ENCODE measurements around the gene OR4D6.
"Not testable (repeated sequence)": the region's sequence is repeated elsewhere in the genome, so short reads cannot be mapped to it uniquely, and the experiment has no call there.

The OR4D6 gene

DNA sequence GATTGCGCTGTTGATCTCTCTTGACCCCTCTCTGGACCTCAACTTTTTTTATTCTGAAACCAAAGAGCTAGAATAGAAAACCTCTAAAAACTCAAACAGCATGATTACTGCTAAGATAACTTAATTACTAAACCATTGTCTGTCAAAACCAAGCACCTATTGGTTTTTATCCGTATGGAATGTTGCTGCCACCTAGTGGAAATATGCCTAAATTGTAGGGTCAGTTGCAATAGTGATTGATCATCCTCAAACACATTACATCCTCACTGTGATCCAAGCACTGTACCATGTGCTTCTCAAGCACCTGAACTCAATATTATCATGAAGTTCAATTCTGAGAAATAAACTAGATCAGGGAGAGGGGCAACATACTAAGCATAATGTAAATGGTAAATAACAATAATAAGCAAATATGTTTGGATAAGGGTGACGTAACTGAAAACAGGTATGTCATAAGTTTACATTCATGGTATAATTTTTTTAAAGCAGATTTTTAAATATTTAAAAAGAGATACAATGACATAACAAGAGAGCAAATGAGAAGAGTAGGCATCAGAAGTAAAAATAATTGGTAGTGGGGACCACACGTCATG, 26.7 kb upstream of the OR4D6 start:
- Histone ChIP-seq H3K27ac (ENCODE audit: low read depth, low read length) (no peak overlapping the region), H3K9me3 (ENCODE audit: control insufficient read depth in 1 of 2, low read length in 2 of 2) (no peaks in the 10 kb centered on the region), H3K4me3 (ENCODE audit: low read depth in 1 of 2, low read length in 2 of 2) (no peak overlapping the region), H3K36me3 (ENCODE audit: control insufficient read depth in 1 of 2, insufficient read depth in 2 of 2, low read length in 2 of 2) (no peaks in the 10 kb centered on the region), H3K27me3 (ENCODE audit: control insufficient read depth in 1 of 2, insufficient read depth in 2 of 2, low read length in 2 of 2) (no peaks in the 10 kb centered on the region), H3K9ac (ENCODE audit: low read depth in 1 of 2, low read length in 2 of 2) (no peak overlapping the region), H3K4me1 (ENCODE audit: control insufficient read depth in 1 of 2, insufficient read depth in 2 of 2, low read length in 2 of 2) (no peaks in the 10 kb centered on the region)

DNA sequence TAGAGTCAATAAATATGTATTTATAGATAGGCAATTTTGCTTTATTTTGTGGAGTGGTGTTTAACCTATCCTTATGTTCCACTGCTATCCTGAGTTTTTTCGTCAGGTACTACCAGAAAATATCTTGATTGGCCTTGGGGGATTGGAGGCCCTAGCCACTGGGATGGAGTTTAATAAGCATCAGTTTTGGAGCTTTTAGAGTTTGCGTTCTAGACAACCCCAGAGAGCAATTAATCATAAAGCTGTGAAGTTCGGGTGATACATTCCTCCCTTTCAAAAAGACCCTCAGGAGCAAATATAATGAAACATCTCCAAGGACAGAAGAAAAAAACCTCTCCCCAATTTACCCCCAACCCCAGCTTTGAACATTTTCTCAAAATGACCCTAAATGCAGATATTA, 20.6 kb upstream of the OR4D6 start, which contains the start of gene OR5A1:
Gene OR5A1 (plus strand): TSS at position 301 of the 400 bp plus-strand sequence. CDS start 6,700 bp downstream, outside the sequence.
- Histone ChIP-seq H3K4me1 (ENCODE audit: control insufficient read depth in 1 of 2, insufficient read depth in 2 of 2, low read length in 2 of 2) (no peaks in the 10 kb centered on the region), H3K9ac (ENCODE audit: low read depth in 1 of 2, low read length in 2 of 2) (no peak within 1 kb of the TSS), H3K9me3 (ENCODE audit: control insufficient read depth in 1 of 2, low read length in 2 of 2) (no peaks in the 10 kb centered on the region), H3K27me3 (ENCODE audit: control insufficient read depth in 1 of 2, insufficient read depth in 2 of 2, low read length in 2 of 2) (no peaks in the 10 kb centered on the region), H3K36me3 (ENCODE audit: control insufficient read depth in 1 of 2, insufficient read depth in 2 of 2, low read length in 2 of 2) (no peaks in the 10 kb centered on the region), H3K4me3 (ENCODE audit: low read depth in 1 of 2, low read length in 2 of 2) (no peak within 1 kb of the TSS), H3K27ac (ENCODE audit: low read depth, low read length) (no peak within 1 kb of the TSS)

DNA sequence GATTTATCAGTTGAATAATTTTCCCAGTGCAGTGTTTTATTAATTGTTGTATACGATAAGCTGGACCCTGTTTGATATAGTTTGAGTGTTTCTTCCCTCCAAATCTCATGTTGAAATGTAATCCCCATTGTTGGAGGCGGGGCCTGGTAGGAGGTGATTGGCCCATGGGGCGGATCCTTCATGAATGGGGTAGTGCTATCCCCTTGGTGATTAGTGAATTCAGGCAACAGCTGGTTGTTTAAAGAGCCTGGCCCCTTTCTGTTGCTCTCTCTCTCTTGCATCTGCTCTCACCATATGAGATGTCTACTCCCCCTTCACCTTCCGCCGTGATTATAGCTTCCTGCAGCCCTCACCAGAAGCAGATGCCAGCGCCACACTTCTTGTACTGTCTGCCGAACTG, 19.0 kb upstream of the OR4D6 start:
- no peaks in the 10 kb centered on the region for H3K4me1 ChIP-seq (ENCODE audit: control insufficient read depth in 1 of 2, insufficient read depth in 2 of 2, low read length in 2 of 2)
- no peak overlapping the region for H3K27ac ChIP-seq (ENCODE audit: low read depth, low read length)
- H3K27me3 ChIP-seq (ENCODE audit: control insufficient read depth in 1 of 2, insufficient read depth in 2 of 2, low read length in 2 of 2): no peaks in the 10 kb centered on the region
- no peak overlapping the region for H3K4me3 ChIP-seq (ENCODE audit: low read depth in 1 of 2, low read length in 2 of 2)
- no peak overlapping the region for H3K9ac ChIP-seq (ENCODE audit: low read depth in 1 of 2, low read length in 2 of 2)
- H3K36me3 ChIP-seq (ENCODE audit: control insufficient read depth in 1 of 2, insufficient read depth in 2 of 2, low read length in 2 of 2): no peaks in the 10 kb centered on the region
- no peaks in the 10 kb centered on the region for H3K9me3 ChIP-seq (ENCODE audit: control insufficient read depth in 1 of 2, low read length in 2 of 2)

DNA sequence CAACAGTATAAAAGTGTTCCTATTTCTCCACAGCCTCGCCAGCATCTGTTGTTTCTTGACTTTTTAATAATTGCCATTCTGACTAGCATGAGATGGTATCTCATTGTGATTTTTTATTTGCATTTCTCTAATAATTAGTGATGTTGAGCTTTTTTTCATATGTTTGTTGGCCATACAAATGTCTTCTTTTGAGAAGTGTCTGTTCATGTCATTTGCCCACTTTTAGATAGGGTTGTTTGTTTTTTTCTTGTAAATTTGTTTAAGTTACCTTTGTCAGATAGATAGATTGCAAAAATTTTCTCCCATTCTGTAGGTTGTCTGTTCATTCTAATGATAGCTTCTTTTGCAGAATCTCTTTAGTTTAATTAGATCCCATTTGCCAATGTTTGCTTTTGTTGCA, 11.1 kb upstream of the OR4D6 start:
- not testable (repeated sequence) for H3K9ac ChIP-seq (ENCODE audit: low read depth in 1 of 2, low read length in 2 of 2); H3K27me3 ChIP-seq (ENCODE audit: control insufficient read depth in 1 of 2, insufficient read depth in 2 of 2, low read length in 2 of 2); H3K27ac ChIP-seq (ENCODE audit: low read depth, low read length); H3K4me3 ChIP-seq (ENCODE audit: low read depth in 1 of 2, low read length in 2 of 2); H3K36me3 ChIP-seq (ENCODE audit: control insufficient read depth in 1 of 2, insufficient read depth in 2 of 2, low read length in 2 of 2); H3K4me1 ChIP-seq (ENCODE audit: control insufficient read depth in 1 of 2, insufficient read depth in 2 of 2, low read length in 2 of 2); H3K9me3 ChIP-seq (ENCODE audit: control insufficient read depth in 1 of 2, low read length in 2 of 2)

DNA sequence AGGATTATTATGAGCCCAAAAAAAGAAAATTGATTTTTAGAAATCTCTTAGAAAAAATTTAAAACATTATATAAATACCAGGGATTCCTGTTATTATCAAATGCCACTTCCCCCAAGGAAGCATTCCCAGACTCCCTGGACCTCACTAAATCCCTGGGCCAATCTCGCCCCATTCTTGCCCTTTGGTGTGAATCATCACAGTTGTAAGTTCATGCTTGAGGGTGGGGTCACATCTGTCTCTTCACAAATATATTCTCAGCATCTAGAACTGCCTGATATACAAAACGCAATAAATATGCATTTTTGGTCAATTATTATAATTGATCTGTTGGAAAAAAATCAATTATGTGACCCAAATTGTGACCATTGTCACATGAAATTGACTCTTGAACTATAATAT, 8.3 kb upstream of the OR4D6 start:
- Histone ChIP-seq H3K27ac (ENCODE audit: low read depth, low read length) (no peak overlapping the region), H3K27me3 (ENCODE audit: control insufficient read depth in 1 of 2, insufficient read depth in 2 of 2, low read length in 2 of 2) (no peaks in the 10 kb centered on the region), H3K9me3 (ENCODE audit: control insufficient read depth in 1 of 2, low read length in 2 of 2) (no peaks in the 10 kb centered on the region), H3K9ac (ENCODE audit: low read depth in 1 of 2, low read length in 2 of 2) (no peak overlapping the region), H3K4me1 (ENCODE audit: control insufficient read depth in 1 of 2, insufficient read depth in 2 of 2, low read length in 2 of 2) (no peaks in the 10 kb centered on the region), H3K4me3 (ENCODE audit: low read depth in 1 of 2, low read length in 2 of 2) (no peak overlapping the region), H3K36me3 (ENCODE audit: control insufficient read depth in 1 of 2, insufficient read depth in 2 of 2, low read length in 2 of 2) (no peaks in the 10 kb centered on the region)

DNA sequence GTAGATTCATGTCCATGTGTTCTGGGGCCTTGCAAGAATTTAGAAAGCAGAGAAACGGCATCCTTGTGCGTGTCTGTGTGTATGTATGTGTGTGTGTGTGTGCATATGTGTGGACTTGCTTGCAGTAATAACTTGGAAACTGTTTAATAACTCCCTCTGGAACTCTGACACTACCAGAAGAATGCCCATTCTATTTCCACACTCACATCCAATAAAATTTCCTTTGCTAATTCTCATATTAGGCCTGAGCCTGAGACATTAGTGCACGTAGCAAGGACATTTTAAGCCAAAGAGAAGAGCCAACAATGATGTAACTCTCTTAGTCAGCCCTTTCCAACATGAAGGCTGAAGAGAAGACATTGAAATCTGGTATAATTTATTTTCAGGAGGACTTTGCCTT, 3.2 kb downstream of the OR4D6 start:
- Histone ChIP-seq H3K4me3 (ENCODE audit: low read depth in 1 of 2, low read length in 2 of 2) (no peak overlapping the region), H3K9me3 (ENCODE audit: control insufficient read depth in 1 of 2, low read length in 2 of 2) (no peaks in the 10 kb centered on the region), H3K4me1 (ENCODE audit: control insufficient read depth in 1 of 2, insufficient read depth in 2 of 2, low read length in 2 of 2) (no peaks in the 10 kb centered on the region), H3K9ac (ENCODE audit: low read depth in 1 of 2, low read length in 2 of 2) (no peak overlapping the region), H3K27me3 (ENCODE audit: control insufficient read depth in 1 of 2, insufficient read depth in 2 of 2, low read length in 2 of 2) (no peaks in the 10 kb centered on the region), H3K36me3 (ENCODE audit: control insufficient read depth in 1 of 2, insufficient read depth in 2 of 2, low read length in 2 of 2) (no peaks in the 10 kb centered on the region), H3K27ac (ENCODE audit: low read depth, low read length) (no peak overlapping the region)

DNA sequence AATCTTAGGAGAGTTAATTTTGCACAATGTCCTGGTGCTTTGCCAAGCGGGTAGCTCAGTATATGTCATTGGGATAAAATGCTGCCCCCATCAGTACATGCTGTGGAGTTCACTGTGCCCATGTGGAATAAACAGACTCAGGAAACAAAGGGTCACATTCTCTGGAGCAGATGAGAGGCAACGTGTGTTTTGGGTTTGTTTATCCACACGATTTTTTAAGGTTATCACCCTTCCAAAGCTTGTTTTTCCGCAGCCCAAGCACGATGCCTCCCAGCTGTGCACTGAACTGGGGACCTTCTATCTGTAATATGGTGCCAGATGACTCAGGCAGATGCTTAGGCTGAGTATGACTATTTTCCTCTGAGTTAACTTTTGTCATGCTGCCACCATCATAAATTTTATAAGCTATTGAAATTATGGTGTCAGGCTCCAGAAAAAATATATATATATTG, 6.5 kb downstream of the OR4D6 start:
- no peaks in the 10 kb centered on the region for H3K9me3 ChIP-seq (ENCODE audit: control insufficient read depth in 1 of 2, low read length in 2 of 2)
- no peaks in the 10 kb centered on the region for H3K27me3 ChIP-seq (ENCODE audit: control insufficient read depth in 1 of 2, insufficient read depth in 2 of 2, low read length in 2 of 2)
- H3K9ac ChIP-seq (ENCODE audit: low read depth in 1 of 2, low read length in 2 of 2): no peak overlapping the region
- H3K27ac ChIP-seq (ENCODE audit: low read depth, low read length): no peak overlapping the region
- no peaks in the 10 kb centered on the region for H3K36me3 ChIP-seq (ENCODE audit: control insufficient read depth in 1 of 2, insufficient read depth in 2 of 2, low read length in 2 of 2)
- no peak overlapping the region for H3K4me3 ChIP-seq (ENCODE audit: low read depth in 1 of 2, low read length in 2 of 2)
- no peaks in the 10 kb centered on the region for H3K4me1 ChIP-seq (ENCODE audit: control insufficient read depth in 1 of 2, insufficient read depth in 2 of 2, low read length in 2 of 2)

DNA sequence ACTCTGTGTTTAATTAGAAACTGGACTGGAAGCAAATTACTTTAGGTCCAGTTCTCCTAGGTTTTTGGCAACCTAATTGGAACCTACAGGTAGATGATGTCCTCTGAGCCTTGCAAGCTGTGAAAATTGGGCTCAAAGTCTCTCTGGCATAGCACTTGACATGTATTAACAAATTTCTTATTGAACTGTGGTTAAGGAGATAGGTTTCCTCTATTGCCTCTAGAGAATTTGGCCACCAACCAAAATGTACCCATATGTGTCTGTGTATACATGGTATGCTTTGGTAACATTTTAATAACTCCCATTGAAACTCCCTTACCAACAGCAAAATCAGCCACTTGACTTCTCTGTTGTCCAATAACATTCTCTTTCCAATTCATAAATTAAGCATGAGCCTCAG, 16.3 kb downstream of the OR4D6 start, which contains the start of gene OR4D10:
Gene OR4D10 (plus strand): TSS at position 301 of the 400 bp plus-strand sequence. CDS start 4,115 bp downstream, outside the sequence.
- Histone ChIP-seq H3K27ac (ENCODE audit: low read depth, low read length) (no peak within 1 kb of the TSS), H3K4me3 (ENCODE audit: low read depth in 1 of 2, low read length in 2 of 2) (no peak within 1 kb of the TSS), H3K36me3 (ENCODE audit: control insufficient read depth in 1 of 2, insufficient read depth in 2 of 2, low read length in 2 of 2) (no peaks in the 10 kb centered on the region), H3K27me3 (ENCODE audit: control insufficient read depth in 1 of 2, insufficient read depth in 2 of 2, low read length in 2 of 2) (no peaks in the 10 kb centered on the region), H3K9me3 (ENCODE audit: control insufficient read depth in 1 of 2, low read length in 2 of 2) (no peaks in the 10 kb centered on the region), H3K9ac (ENCODE audit: low read depth in 1 of 2, low read length in 2 of 2) (no peak within 1 kb of the TSS), H3K4me1 (ENCODE audit: control insufficient read depth in 1 of 2, insufficient read depth in 2 of 2, low read length in 2 of 2) (no peaks in the 10 kb centered on the region)

DNA sequence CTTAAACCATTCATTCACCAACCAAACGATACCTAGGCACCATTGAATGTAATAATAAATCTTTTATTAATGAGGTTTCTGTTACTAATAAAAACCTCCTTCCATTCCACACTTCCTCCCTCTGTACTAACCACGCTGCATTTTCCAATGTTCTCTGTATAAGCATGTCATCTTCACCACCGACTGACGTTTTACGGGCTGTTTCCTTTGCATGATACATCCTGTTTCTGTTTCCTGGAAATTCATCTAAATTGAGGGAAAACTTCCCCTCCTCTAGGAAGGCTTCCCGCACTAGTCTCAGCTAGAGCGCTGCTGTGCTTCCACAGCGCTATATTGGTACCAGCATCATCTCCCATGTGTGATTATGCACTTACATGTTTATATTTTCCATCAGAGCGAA, 18.4 kb downstream of the OR4D6 start:
- H3K9ac ChIP-seq (ENCODE audit: low read depth in 1 of 2, low read length in 2 of 2): no peak overlapping the region
- H3K27me3 ChIP-seq (ENCODE audit: control insufficient read depth in 1 of 2, insufficient read depth in 2 of 2, low read length in 2 of 2): no peaks in the 10 kb centered on the region
- no peaks in the 10 kb centered on the region for H3K4me1 ChIP-seq (ENCODE audit: control insufficient read depth in 1 of 2, insufficient read depth in 2 of 2, low read length in 2 of 2)
- H3K9me3 ChIP-seq (ENCODE audit: control insufficient read depth in 1 of 2, low read length in 2 of 2): no peaks in the 10 kb centered on the region
- H3K4me3 ChIP-seq (ENCODE audit: low read depth in 1 of 2, low read length in 2 of 2): no peak overlapping the region
- H3K27ac ChIP-seq (ENCODE audit: low read depth, low read length): no peak overlapping the region
- H3K36me3 ChIP-seq (ENCODE audit: control insufficient read depth in 1 of 2, insufficient read depth in 2 of 2, low read length in 2 of 2): no peaks in the 10 kb centered on the region

DNA sequence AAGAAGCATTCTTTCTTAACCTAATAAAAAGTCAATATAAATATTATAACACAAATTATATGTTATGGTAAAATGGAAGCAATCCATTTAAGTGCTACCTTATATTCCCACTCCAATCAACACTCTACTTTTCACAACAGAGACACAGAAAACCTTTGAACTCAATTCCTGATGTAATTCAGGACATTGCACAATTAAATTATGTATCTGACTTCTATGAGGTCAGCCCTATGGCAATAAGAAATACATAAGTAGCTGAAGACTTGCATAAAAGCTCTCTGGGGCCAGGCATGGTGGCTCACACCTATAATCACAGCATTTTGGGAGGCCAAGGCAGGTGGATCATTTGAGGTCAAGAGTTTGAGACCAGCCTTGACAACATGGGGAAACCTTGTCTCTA, 23.1 kb downstream of the OR4D6 start:
- Histone ChIP-seq H3K4me1 (ENCODE audit: control insufficient read depth in 1 of 2, insufficient read depth in 2 of 2, low read length in 2 of 2) (no peaks in the 10 kb centered on the region), H3K27ac (ENCODE audit: low read depth, low read length) (no peak overlapping the region), H3K27me3 (ENCODE audit: control insufficient read depth in 1 of 2, insufficient read depth in 2 of 2, low read length in 2 of 2) (no peaks in the 10 kb centered on the region), H3K36me3 (ENCODE audit: control insufficient read depth in 1 of 2, insufficient read depth in 2 of 2, low read length in 2 of 2) (no peaks in the 10 kb centered on the region), H3K9me3 (ENCODE audit: control insufficient read depth in 1 of 2, low read length in 2 of 2) (no peaks in the 10 kb centered on the region), H3K4me3 (ENCODE audit: low read depth in 1 of 2, low read length in 2 of 2) (no peak overlapping the region), H3K9ac (ENCODE audit: low read depth in 1 of 2, low read length in 2 of 2) (no peak overlapping the region)

DNA sequence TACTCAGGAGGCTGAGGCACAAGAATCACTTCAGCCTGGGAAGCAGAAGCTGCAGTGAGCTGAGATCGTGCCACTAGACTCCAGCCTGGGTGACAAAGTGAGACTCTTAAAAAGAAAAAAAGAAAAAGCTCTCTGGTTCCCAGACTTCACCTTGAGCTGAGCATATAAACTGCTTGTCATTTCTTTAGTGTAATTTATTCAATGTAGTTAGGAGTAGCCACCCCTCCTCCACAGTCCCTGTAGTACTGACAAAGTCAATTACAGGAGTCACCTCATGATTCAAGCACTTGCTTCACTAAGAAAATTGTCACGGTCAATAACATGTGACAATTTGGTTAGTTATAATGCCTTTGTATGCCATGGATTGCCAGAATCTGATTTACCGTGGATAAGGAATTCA, 23.6 kb downstream of the OR4D6 start:
- H3K9me3 ChIP-seq (ENCODE audit: control insufficient read depth in 1 of 2, low read length in 2 of 2): no peaks in the 10 kb centered on the region
- no peak overlapping the region for H3K4me3 ChIP-seq (ENCODE audit: low read depth in 1 of 2, low read length in 2 of 2)
- H3K27me3 ChIP-seq (ENCODE audit: control insufficient read depth in 1 of 2, insufficient read depth in 2 of 2, low read length in 2 of 2): no peaks in the 10 kb centered on the region
- H3K36me3 ChIP-seq (ENCODE audit: control insufficient read depth in 1 of 2, insufficient read depth in 2 of 2, low read length in 2 of 2): no peaks in the 10 kb centered on the region
- H3K9ac ChIP-seq (ENCODE audit: low read depth in 1 of 2, low read length in 2 of 2): no peak overlapping the region
- H3K27ac ChIP-seq (ENCODE audit: low read depth, low read length): no peak overlapping the region
- no peaks in the 10 kb centered on the region for H3K4me1 ChIP-seq (ENCODE audit: control insufficient read depth in 1 of 2, insufficient read depth in 2 of 2, low read length in 2 of 2)

All from duodenal mucosa (tissue), 2 donors.